OCI-LY1 (cell line): ENCODE measurements around the gene NEK1.
"Not testable (repeated sequence)": the region's sequence is repeated elsewhere in the genome, so short reads cannot be mapped to it uniquely, and the experiment has no call there.

Experiments
- H2AFZ ChIP-seq: fragments of 200-600 bp; sonication (generic), shearing (Covaris generic); 2 replicates; pipeline ENCODE4 v1.6.0; 2014; ENCODE audit warnings: antibody characterized with exemption, mild to moderate bottlenecking, low read length
- H3F3A ChIP-seq: fragments of 200-600 bp; sonication (generic), shearing (Covaris generic); 2 replicates; pipeline ENCODE4 v1.6.0; 2014; ENCODE audit warnings: mild to moderate bottlenecking, antibody characterized with exemption, low read length, moderate library complexity; ENCODE audit not compliant: insufficient read depth
- H3K27ac ChIP-seq: fragments of 200-600 bp; sonication (generic); 2 replicates; pipeline ENCODE4 v1.5.1; 2014; ENCODE audit warnings: low read length, mixed run types, mild to moderate bottlenecking, low read depth; ENCODE audit not compliant: poor library complexity, severe bottlenecking
- H3K27me3 ChIP-seq: fragments of 200-600 bp; sonication (generic); 2 replicates; pipeline ENCODE4 v1.6.0; 2014; ENCODE audit warnings: antibody characterized with exemption, mild to moderate bottlenecking, low read length, moderate library complexity; ENCODE audit not compliant: insufficient read depth
- H3K36me3 ChIP-seq: fragments of 200-600 bp; sonication (generic); 2 replicates; pipeline ENCODE4 v1.6.1; 2014; ENCODE audit warnings: mild to moderate bottlenecking, antibody characterized with exemption, low read length, moderate library complexity, mixed read lengths; ENCODE audit not compliant: insufficient read depth
- H3K4me1 ChIP-seq: fragments of 200-600 bp; sonication (generic); 2 replicates; pipeline ENCODE4 v1.5.1; 2014; ENCODE audit warnings: mild to moderate bottlenecking, low read length, moderate library complexity; ENCODE audit not compliant: insufficient read depth, severe bottlenecking
- H3K4me2 ChIP-seq: fragments of 200-600 bp; sonication (generic), shearing (Covaris generic); 2 replicates; pipeline ENCODE4 v1.6.1; 2014; ENCODE audit warnings: low read length
- H3K4me3 ChIP-seq: fragments of 200-600 bp; sonication (generic); 2 replicates; pipeline ENCODE4 v1.5.1; 2014; ENCODE audit warnings: low read length, low read depth, mild to moderate bottlenecking, mixed read lengths; ENCODE audit not compliant: poor library complexity, severe bottlenecking
- H3K79me2 ChIP-seq: fragments of 200-600 bp; shearing (Covaris generic); 2 replicates; pipeline ENCODE4 v1.6.1; 2016; ENCODE audit warnings: mixed run types, low read length, mixed read lengths; ENCODE audit not compliant: insufficient read depth
- H3K9ac ChIP-seq: fragments of 200-600 bp; sonication (generic), shearing (Covaris generic); 2 replicates; pipeline ENCODE4 v1.6.1; 2014; ENCODE audit warnings: mild to moderate bottlenecking, low read length, mixed read lengths
- H3K9me2 ChIP-seq: fragments of 200-600 bp; sonication (generic), shearing (Covaris generic); 2 replicates; pipeline ENCODE4 v1.6.1; 2014; ENCODE audit warnings: low read depth, mild to moderate bottlenecking, low read length, mixed read lengths
- H3K9me3 ChIP-seq: fragments of 200-600 bp; shearing (Covaris generic); 2 replicates; pipeline ENCODE4 v1.6.1; 2014; ENCODE audit warnings: low read length, mixed read lengths
- H4K20me1 ChIP-seq: fragments of 200-600 bp; sonication (generic), shearing (Covaris generic); 2 replicates; pipeline ENCODE4 v1.6.0; 2016; ENCODE audit warnings: mild to moderate bottlenecking, low read length; ENCODE audit not compliant: insufficient read depth
- EZH2 ChIP-seq: fragments of 200-600 bp; sonication (generic), shearing (Covaris generic); IDR thresholded peaks from 2 replicates; pipeline ENCODE4 v1.8.0; 2017; ENCODE audit warnings: borderline replicate concordance, mixed run types, mild to moderate bottlenecking, antibody characterized with exemption, low read length, moderate library complexity, mixed read lengths
- TF ChIP-seq, protein P1 (sequence below): fragments of 200-600 bp; sonication (generic), shearing (Covaris generic); IDR thresholded peaks from 2 replicates; pipeline ENCODE4 v1.5.1; 2017; ENCODE audit warnings: mild to moderate bottlenecking, antibody characterized with exemption, low read length, moderate library complexity, mixed read lengths

NEK1 gene

DNA sequence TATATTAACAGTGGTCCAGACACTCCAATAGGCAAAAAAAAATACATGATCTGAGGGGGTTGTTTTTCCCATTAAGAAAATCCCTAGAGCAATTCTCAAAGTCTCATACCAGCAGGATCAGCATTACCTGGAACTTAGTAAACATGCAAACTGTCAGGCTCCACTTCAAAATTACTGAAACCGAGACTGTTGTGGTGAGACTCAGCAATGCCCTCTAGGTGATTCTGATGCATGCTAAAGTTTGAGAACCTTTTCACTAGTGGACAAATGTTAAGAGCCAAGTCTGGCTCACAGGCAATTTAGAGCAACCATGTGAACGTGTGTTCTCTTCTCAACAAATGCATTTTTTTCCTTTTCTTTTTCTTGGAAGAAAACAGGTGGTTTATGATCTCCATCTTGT is 30.2 kb downstream of the NEK1 start:
- Histone ChIP-seq H3F3A (no peaks in the 10 kb centered on the region), H3K4me2 (no peak overlapping the region), H3K36me3 (peaks cover 11% of the 10 kb centered on the region; the same call in 1 of the 2 replicates), H3K27me3 (no peaks in the 10 kb centered on the region), H2AFZ (no peak overlapping the region), H3K27ac (no peak overlapping the region), H3K9ac (no peak overlapping the region), H3K9me3 (no peaks in the 10 kb centered on the region), H3K4me1 (no peaks in the 10 kb centered on the region), H3K79me2 (no peaks in the 10 kb centered on the region), H4K20me1 (no peaks in the 10 kb centered on the region), H3K9me2 (no peaks in the 10 kb centered on the region), H3K4me3 (no peak overlapping the region)
- TF ChIP-seq, protein P1, sequence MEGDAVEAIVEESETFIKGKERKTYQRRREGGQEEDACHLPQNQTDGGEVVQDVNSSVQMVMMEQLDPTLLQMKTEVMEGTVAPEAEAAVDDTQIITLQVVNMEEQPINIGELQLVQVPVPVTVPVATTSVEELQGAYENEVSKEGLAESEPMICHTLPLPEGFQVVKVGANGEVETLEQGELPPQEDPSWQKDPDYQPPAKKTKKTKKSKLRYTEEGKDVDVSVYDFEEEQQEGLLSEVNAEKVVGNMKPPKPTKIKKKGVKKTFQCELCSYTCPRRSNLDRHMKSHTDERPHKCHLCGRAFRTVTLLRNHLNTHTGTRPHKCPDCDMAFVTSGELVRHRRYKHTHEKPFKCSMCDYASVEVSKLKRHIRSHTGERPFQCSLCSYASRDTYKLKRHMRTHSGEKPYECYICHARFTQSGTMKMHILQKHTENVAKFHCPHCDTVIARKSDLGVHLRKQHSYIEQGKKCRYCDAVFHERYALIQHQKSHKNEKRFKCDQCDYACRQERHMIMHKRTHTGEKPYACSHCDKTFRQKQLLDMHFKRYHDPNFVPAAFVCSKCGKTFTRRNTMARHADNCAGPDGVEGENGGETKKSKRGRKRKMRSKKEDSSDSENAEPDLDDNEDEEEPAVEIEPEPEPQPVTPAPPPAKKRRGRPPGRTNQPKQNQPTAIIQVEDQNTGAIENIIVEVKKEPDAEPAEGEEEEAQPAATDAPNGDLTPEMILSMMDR, result no peak
- no peak for TF ChIP-seq EZH2

DNA sequence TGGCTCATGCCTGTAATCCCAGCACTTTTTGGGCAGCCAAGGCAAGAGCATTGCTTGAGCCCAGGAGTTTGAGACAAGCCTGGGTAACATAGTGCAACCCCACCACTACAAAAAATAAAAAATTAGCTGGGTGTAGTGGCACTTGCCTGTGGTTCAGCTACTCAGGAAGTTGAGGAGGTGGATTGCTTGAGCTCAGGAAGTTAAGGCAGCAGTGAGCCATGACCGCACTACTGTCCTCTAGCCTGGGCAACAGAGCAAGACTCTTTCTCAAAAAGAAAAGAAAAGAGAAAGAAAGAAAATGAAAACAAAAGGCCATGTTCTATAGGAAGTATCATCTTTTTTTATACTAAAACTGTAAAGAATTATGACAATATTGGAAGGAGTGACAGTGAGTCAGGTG is 38.5 kb downstream of the NEK1 start:
- Histone ChIP-seq H3K9me3 (no peaks in the 10 kb centered on the region), H3K27me3 (no peaks in the 10 kb centered on the region), H4K20me1 (no peaks in the 10 kb centered on the region), H3K4me2 (no peak overlapping the region), H3K27ac (no peak overlapping the region), H2AFZ (no peak overlapping the region), H3F3A (no peaks in the 10 kb centered on the region), H3K9ac (no peak overlapping the region), H3K4me3 (no peak overlapping the region), H3K9me2 (no peaks in the 10 kb centered on the region), H3K4me1 (peaks cover 4% of the 10 kb centered on the region), H3K36me3 (peaks cover 18% of the 10 kb centered on the region), H3K79me2 (no peaks in the 10 kb centered on the region)
- TF ChIP-seq, protein P1, result no peak
- no peak for TF ChIP-seq EZH2

DNA sequence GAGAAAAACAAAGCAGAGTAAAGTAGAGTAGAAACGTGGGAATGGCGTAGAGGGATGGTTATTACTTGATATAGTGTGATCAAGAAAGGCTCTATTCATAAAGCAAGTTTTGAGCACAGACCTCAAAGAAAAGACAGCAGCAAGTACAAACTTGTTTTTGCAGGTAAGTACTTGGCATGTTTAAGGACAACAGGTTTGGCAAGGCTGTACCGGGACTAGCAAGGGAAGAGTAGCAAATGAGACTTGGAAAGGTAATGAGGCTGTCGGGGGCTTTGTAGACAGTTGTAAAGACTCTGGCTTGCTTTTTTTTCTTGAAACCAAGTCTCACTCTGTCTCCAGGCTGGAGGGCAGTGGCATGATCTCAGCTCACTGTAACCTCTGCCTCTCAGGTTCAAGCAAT is 40.9 kb downstream of the NEK1 start:
- Histone ChIP-seq H4K20me1 (no peaks in the 10 kb centered on the region), H3K4me2 (no peak overlapping the region), H3K9me2 (no peaks in the 10 kb centered on the region), H3K4me1 (peaks cover 4% of the 10 kb centered on the region), H3K27ac (no peak overlapping the region), H3K79me2 (no peaks in the 10 kb centered on the region), H3K9ac (no peak overlapping the region), H2AFZ (no peak overlapping the region), H3K36me3 (peaks cover 16% of the 10 kb centered on the region), H3K27me3 (no peaks in the 10 kb centered on the region), H3K4me3 (no peak overlapping the region), H3K9me3 (no peaks in the 10 kb centered on the region), H3F3A (no peaks in the 10 kb centered on the region)
- no peak for TF ChIP-seq EZH2
- TF ChIP-seq, protein P1, result no peak

DNA sequence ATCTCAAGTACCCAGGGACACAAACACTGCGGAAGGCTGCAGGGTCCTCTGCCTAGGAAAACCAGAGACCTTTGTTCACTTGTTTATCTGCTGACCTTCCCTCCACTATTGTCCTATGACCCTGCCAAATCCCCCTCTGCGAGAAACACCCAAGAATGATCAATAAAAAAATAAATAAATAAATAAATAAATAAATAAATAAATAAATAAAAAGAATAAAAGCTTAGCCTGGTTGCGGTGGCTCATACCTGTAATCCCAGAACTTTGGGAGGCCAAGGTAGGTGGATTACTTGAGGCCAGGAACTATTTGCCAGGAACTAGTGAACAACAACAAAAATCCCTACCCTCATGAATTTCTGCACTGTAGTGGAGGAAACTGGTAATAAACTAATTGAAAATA is 41.4 kb downstream of the NEK1 start:
- H3K4me1 ChIP-seq, H3K9me3 ChIP-seq, H3K79me2 ChIP-seq, H3K9me2 ChIP-seq, H2AFZ ChIP-seq, H3K9ac ChIP-seq, H3K27me3 ChIP-seq, H3K4me3 ChIP-seq, H4K20me1 ChIP-seq, H3K4me2 ChIP-seq, H3F3A ChIP-seq, H3K27ac ChIP-seq: not testable (repeated sequence)
- peaks cover 12% of the 10 kb centered on the region for H3K36me3 ChIP-seq

DNA sequence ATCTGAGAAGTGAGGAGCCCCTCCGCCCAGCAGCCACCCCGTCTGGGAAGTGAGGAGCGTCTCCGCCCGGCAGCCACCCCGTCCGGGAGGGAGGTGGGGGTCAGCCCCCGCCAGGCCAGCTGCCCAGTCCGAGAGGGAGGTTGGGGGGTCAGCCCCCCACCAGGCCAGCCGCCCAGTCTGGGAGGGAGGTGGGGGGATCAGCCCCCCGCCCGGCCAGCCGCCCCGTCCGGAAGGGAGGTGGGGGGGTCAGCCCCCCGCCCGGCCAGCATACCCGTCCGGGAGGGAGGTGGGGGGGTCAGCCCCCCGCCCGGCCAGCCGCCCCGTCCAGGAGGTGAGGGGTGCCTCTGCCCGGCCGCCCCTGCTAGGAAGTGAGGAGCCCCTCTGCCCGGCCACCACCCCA is 42.1 kb downstream of the NEK1 start:
- not testable (repeated sequence) for H3K4me1 ChIP-seq, H3K9ac ChIP-seq, H3F3A ChIP-seq, H3K4me2 ChIP-seq, H3K9me3 ChIP-seq, H3K27ac ChIP-seq, H2AFZ ChIP-seq, H3K4me3 ChIP-seq, H4K20me1 ChIP-seq, H3K9me2 ChIP-seq, H3K36me3 ChIP-seq, H3K79me2 ChIP-seq, H3K27me3 ChIP-seq

DNA sequence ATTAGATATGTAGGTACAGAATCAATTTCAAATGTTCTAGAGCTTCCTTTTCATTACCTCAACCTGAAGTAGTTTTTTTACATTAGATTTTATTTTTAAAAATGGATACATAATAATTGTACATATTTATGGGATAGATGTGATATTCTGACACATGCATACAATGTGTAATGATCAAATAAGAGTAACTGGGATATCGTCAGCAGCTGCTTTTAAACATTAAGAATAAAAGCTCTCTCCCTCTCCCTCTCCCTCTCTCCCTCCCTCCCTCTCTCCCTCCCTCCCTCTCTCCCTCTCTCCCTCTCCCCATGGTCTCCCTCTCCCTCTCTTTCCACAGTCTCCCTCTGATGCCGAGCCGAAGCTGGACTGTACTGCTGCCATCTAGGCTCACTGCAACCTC is 43.2 kb downstream of the NEK1 start:
- H3K9ac ChIP-seq, H3F3A ChIP-seq, H3K27ac ChIP-seq, H3K4me1 ChIP-seq, H4K20me1 ChIP-seq, H3K27me3 ChIP-seq, H3K9me3 ChIP-seq, H3K36me3 ChIP-seq, H3K4me2 ChIP-seq, H2AFZ ChIP-seq, H3K79me2 ChIP-seq, H3K4me3 ChIP-seq, H3K9me2 ChIP-seq: not testable (repeated sequence)
